ENCODE data around the gene NALCN.

NALCN gene

DNA sequence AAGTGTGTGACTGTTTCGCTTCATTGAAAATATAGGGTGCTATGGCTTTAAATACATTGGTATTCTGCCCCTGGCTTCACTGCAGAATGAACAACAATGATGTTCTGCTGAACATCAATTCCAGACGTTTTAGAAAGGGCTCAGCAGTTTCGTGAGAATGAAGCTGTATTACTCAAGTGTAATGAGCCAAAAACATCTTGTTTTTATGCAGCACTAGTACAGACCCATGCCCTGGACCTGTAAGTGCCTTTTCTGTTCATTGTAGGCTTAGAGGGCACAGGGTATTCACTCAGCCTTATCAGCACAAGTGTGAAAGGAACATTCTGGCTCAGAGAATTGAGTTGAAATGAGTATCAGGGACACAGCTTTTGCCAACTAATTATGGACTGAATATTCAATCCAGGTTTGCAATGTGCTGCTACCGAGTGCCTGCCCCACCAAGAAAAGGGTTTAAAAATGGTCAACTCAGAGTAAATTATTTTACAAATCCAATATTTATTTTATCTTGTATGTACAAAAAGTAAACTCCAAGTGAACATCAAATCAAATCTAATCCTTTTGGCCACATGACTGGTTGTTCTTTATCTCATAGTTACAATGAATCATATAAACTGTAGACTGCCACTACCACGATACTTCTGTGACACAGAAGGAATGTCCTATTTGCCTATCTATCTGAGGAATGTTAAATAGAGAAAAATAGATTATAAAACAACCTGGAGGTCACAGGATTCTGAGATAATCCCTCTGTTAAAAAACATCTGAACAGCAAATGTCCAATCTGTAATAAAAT is 362.8 kb downstream of the NALCN start (continued):
- no peak for TF ChIP-seq ZNF830 (tag by site-specific recombination; IDR thresholded peaks at IDR 0.05; ENCODE audit: low read depth)

DNA sequence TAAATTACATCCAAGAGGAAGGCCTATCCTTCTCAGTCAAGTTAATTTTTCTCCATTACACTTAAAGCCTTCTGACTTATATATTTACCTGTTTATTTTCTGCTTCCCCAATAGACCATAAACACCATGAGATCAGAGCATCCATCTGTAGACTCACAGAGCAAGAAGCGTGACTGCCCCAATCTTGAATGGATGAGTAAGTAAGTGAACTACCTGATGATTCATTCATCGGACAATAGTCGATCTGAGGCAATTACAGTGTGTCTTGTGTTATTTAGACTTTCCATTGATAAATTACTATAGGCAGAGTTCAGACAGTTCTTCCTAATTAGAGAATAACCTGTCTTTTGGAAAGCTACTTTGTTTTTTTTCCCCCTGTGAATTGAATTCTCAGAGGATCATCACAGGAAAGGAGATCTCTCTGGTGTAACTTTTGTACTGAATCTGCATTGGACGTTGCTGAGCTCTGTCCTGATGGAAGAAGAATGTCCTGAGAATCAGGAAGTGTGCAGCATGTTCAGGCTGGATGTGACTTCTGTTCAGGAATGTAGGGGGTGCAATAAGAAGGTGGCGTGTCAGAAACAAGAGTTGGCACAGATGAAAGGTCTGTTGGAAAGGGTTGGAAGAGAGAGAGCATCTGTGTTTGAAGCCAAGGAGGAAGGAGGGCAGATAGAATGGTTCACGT is 367.0 kb downstream of the NALCN start:
- no peak overlapping the region for H3K27ac ChIP-seq (ENCODE audit: extremely low read depth, low read depth, low read length)
- H3K9me3 ChIP-seq (ENCODE audit: control insufficient read depth, insufficient read depth, low read depth, low read length) = no peaks in the 10 kb centered on the region
- no peaks in the 10 kb centered on the region for H3K36me3 ChIP-seq (ENCODE audit: control insufficient read depth in 2 of 2, insufficient read depth in 1 of 2, low read length in 2 of 2)
- ChIA-PET POLR2A (no interaction called here), CTCF (no interaction called here)
- TF ChIP-seq ZNF248 (tag by site-specific recombination; IDR thresholded peaks at IDR 0.05) (no peak), ZNF23 (tag by site-specific recombination; IDR thresholded peaks at IDR 0.05; ENCODE audit: borderline replicate concordance) (no peak), ZBTB17 (tag by site-specific recombination; IDR thresholded peaks at IDR 0.05) (no peak), SP2 (tag by site-specific recombination; IDR thresholded peaks at IDR 0.05) (no peak), ZFHX2 (tag by site-specific recombination; conservative IDR thresholded peaks at IDR 0.05) (no peak), ZNF529 (tag by site-specific recombination; IDR thresholded peaks at IDR 0.05; ENCODE audit: insufficient replicate concordance) (no peak), ZNF404 (tag by site-specific recombination; IDR thresholded peaks at IDR 0.05) (no peak), OSR2 (tag by site-specific recombination; IDR thresholded peaks at IDR 0.05) (no peak), RBAK (tag by site-specific recombination; IDR thresholded peaks at IDR 0.05) (no peak), SCRT1 (tag by site-specific recombination; IDR thresholded peaks at IDR 0.05; ENCODE audit: borderline replicate concordance) (no peak), ZBTB21 (tag by site-specific recombination; IDR thresholded peaks at IDR 0.05) (no peak)
- TF ChIP-seq, protein P1, sequence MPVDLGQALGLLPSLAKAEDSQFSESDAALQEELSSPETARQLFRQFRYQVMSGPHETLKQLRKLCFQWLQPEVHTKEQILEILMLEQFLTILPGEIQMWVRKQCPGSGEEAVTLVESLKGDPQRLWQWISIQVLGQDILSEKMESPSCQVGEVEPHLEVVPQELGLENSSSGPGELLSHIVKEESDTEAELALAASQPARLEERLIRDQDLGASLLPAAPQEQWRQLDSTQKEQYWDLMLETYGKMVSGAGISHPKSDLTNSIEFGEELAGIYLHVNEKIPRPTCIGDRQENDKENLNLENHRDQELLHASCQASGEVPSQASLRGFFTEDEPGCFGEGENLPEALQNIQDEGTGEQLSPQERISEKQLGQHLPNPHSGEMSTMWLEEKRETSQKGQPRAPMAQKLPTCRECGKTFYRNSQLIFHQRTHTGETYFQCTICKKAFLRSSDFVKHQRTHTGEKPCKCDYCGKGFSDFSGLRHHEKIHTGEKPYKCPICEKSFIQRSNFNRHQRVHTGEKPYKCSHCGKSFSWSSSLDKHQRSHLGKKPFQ (tag by site-specific recombination; IDR thresholded peaks at IDR 0.05) = no peak
- no peak overlapping the region for H3K4me3 ChIP-seq (ENCODE audit: low read depth, low read length)
- H3K4me1 ChIP-seq (ENCODE audit: control insufficient read depth, insufficient read depth, low read length) = no peaks in the 10 kb centered on the region

DNA sequence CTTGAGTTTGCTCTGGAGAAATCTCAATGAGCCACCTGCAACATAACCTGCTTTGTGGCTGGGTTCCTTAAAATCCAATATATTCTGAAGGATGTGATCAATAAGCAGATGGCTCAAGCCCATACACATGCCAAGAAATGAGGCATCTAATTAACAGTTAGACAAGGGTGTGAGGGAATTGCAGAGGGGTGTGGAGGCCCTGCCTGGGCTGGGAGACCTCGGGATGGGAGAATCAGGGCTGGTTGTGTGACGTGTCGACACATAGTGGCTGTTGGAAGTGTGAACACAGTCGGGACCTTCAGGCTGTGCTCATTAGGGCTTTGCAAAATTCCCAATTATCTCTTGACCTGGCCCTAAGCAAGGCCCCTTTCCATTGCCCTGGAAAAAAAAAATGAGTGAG is 379.8 kb downstream of the NALCN start:
- TF ChIP-seq ZNF670 (tag by site-specific recombination; IDR thresholded peaks at IDR 0.05; ENCODE audit: low read depth) = no peak
- no peak for TF ChIP-seq ZNF366 (tag by site-specific recombination; conservative IDR thresholded peaks at IDR 0.05)
- no peak for TF ChIP-seq ZNF19 (tag by site-specific recombination; IDR thresholded peaks at IDR 0.05; ENCODE audit: low read depth)
- TF ChIP-seq, protein P2, sequence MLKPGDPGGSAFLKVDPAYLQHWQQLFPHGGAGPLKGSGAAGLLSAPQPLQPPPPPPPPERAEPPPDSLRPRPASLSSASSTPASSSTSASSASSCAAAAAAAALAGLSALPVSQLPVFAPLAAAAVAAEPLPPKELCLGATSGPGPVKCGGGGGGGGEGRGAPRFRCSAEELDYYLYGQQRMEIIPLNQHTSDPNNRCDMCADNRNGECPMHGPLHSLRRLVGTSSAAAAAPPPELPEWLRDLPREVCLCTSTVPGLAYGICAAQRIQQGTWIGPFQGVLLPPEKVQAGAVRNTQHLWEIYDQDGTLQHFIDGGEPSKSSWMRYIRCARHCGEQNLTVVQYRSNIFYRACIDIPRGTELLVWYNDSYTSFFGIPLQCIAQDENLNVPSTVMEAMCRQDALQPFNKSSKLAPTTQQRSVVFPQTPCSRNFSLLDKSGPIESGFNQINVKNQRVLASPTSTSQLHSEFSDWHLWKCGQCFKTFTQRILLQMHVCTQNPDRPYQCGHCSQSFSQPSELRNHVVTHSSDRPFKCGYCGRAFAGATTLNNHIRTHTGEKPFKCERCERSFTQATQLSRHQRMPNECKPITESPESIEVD (tag by site-specific recombination; IDR thresholded peaks at IDR 0.05) = no peak
- TF ChIP-seq ZNF223 (tag by site-specific recombination; IDR thresholded peaks at IDR 0.05) = no peak
- TF ChIP-seq ZEB2 (tag by site-specific recombination; IDR thresholded peaks at IDR 0.05) = no peak
- no peak for TF ChIP-seq ZNF514 (tag by site-specific recombination; IDR thresholded peaks at IDR 0.05)
- TF ChIP-seq ZNF785 (tag by site-specific recombination; IDR thresholded peaks at IDR 0.05) = no peak
- no peak for TF ChIP-seq ZNF423 (tag by site-specific recombination; IDR thresholded peaks at IDR 0.05)
- no peak for TF ChIP-seq ZBTB17 (tag by site-specific recombination; IDR thresholded peaks at IDR 0.05)
- TF ChIP-seq SP7 (tag by site-specific recombination; IDR thresholded peaks at IDR 0.05) = no peak
- TF ChIP-seq, protein P3, sequence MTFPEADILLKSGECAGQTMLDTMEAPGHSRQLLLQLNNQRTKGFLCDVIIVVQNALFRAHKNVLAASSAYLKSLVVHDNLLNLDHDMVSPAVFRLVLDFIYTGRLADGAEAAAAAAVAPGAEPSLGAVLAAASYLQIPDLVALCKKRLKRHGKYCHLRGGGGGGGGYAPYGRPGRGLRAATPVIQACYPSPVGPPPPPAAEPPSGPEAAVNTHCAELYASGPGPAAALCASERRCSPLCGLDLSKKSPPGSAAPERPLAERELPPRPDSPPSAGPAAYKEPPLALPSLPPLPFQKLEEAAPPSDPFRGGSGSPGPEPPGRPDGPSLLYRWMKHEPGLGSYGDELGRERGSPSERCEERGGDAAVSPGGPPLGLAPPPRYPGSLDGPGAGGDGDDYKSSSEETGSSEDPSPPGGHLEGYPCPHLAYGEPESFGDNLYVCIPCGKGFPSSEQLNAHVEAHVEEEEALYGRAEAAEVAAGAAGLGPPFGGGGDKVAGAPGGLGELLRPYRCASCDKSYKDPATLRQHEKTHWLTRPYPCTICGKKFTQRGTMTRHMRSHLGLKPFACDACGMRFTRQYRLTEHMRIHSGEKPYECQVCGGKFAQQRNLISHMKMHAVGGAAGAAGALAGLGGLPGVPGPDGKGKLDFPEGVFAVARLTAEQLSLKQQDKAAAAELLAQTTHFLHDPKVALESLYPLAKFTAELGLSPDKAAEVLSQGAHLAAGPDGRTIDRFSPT (tag by site-specific recombination; IDR thresholded peaks at IDR 0.05) = no peak
- no peak overlapping the region for H3K4me3 ChIP-seq (ENCODE audit: low read depth, low read length)
- H3K27ac ChIP-seq (ENCODE audit: extremely low read depth, low read depth, low read length) = no peak overlapping the region
- H3K36me3 ChIP-seq (ENCODE audit: control insufficient read depth in 2 of 2, insufficient read depth in 1 of 2, low read length in 2 of 2) = no peaks in the 10 kb centered on the region
- no peaks in the 10 kb centered on the region for H3K4me1 ChIP-seq (ENCODE audit: control insufficient read depth, insufficient read depth, low read length)
- CTCF ChIA-PET = no interaction called here
- no peaks in the 10 kb centered on the region for H3K9me3 ChIP-seq (ENCODE audit: control insufficient read depth, insufficient read depth, low read depth, low read length)
- POLR2A ChIA-PET = no interaction called here

All from HEK293 (cell line).